AG08395 (cell line): ENCODE results near the gene FAM184B.
A peak's percentile ranks its signal among the peaks of the same experiment; 100 is the strongest.

Experiments used
- DNase-seq: peaks from one replicate; pipeline ENCODE4 v3.0.0; 2012; ENCODE audit warnings: mixed read lengths, low spot score

Gene FAM184B

GRCh38 chr4:17635056-17635455 is 146.4 kb downstream of the FAM184B start:
- DNase-seq: no peak

GRCh38 chr4:17633600-17633999 is 147.8 kb downstream of the FAM184B start:
- no peak for DNase-seq

GRCh38 chr4:17630228-17630627 is 151.2 kb downstream of the FAM184B start:
- no peak for DNase-seq

GRCh38 chr4:17624821-17625220 is 156.6 kb downstream of the FAM184B start:
- no peak for DNase-seq

- DNase-seq: peak; percentile 57
Observed at GRCh38 chr4:17623451-17624001, 157.9 kb downstream of the FAM184B start.

- no peak for DNase-seq
Observed at GRCh38 chr4:17619416-17620105, 161.9 kb downstream of the FAM184B start.

GRCh38 chr4:17618926-17619325 is 162.5 kb downstream of the FAM184B start:
- DNase-seq: no peak

GRCh38 chr4:17616283-17616682 is 165.1 kb downstream of the FAM184B start:
- no peak for DNase-seq

- peak; percentile 99 for DNase-seq
Observed at GRCh38 chr4:17614416-17615299, 166.8 kb downstream of the FAM184B start, which contains the start of gene MED28. Gene MED28, plus strand, starts transcription at chr4:17614641. Its CDS starts 14 bp downstream, at chr4:17614655.

- peak; percentile 69 for DNase-seq
Observed at GRCh38 chr4:17613761-17614415, 167.5 kb downstream of the FAM184B start.

GRCh38 chr4:17605236-17605635 is 176.2 kb downstream of the FAM184B start:
- no peak for DNase-seq

- peak; percentile 41 for DNase-seq
Observed at GRCh38 chr4:17599826-17600225, 181.6 kb downstream of the FAM184B start.

GRCh38 chr4:17597517-17597916 is 183.9 kb downstream of the FAM184B start:
- no peak for DNase-seq

- DNase-seq: no peak
Observed at GRCh38 chr4:17595471-17596005, 185.9 kb downstream of the FAM184B start.

- no peak for DNase-seq
Observed at GRCh38 chr4:17589355-17589754, 192.1 kb downstream of the FAM184B start.

GRCh38 chr4:17587094-17587822 is 194.2 kb downstream of the FAM184B start:
- no peak for DNase-seq

GRCh38 chr4:17584521-17585213 is 196.8 kb downstream of the FAM184B start:
- no peak for DNase-seq

- DNase-seq: no peak
Observed at GRCh38 chr4:17583941-17584340, 197.5 kb downstream of the FAM184B start.

GRCh38 chr4:17583276-17583675 is 198.1 kb downstream of the FAM184B start:
- no peak for DNase-seq

- no peak for DNase-seq
Observed at GRCh38 chr4:17580969-17581368, 200.5 kb downstream of the FAM184B start.
